GM19395 (cell line): ENCODE results near the gene ALG9.
"Not testable (repeated sequence)": the region's sequence is repeated elsewhere in the genome, so short reads cannot be mapped to it uniquely, and the experiment has no call there.

Experiments used
- ATAC-seq: cut with Tn5 transposase; IDR thresholded peaks from one replicate; pipeline ENCODE4 v1.9.1; 2021; ENCODE audit warnings: mild to moderate bottlenecking, moderate library complexity; ENCODE audit not compliant: unreplicated experiment

The ALG9 gene

GRCh38 chr11:111772535-111772934, 98.8 kb downstream of the ALG9 start:
- ATAC-seq, result no peak

GRCh38 chr11:111771205-111771604, 100.2 kb downstream of the ALG9 start:
- ATAC-seq, result not testable (repeated sequence)

DNA sequence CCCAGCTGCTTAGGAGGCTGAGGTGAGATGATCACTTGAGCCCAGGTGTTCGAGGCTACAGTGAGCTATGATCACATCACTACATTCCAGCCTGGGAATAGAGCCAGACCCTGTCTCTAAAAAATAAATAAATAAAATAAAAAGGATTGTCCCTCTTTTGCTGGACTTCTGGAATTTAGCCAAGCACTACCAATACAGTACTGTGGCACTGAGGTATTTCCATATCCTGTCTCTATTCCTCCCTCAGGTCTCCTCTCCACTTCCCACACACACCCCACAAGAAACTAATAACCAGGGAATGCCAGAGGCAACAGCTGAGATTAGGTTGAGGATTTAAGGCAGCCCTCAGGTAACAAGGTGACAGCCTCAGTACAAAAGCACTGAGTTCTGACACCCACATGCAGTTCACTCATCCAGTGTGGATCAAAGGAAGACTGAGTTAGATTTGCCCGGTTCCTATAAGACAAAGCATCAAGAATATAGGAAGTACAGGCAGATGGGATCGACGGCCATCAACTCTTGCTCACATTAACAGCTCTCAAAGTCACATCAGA, 100.7 kb downstream of the ALG9 start:
- ATAC-seq, result no peak

DNA sequence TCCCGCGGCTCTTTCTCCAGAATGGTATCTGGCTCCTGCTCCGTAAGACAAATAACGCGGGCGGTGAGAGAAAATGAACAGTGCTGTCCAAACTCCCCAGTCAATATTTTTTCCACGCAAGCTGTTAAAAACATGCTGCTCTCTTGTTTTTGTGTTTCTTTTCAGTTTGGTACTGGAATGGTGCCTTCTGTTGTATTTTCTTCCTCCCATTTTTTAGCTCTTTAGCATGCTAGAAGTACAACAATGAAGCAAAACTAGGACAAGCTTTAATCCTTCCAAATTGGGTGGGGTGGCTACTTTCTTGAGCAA, 104.6 kb downstream of the ALG9 start:
- ATAC-seq, result peak; percentile 21

GRCh38 chr11:111765984-111766833, 105.2 kb downstream of the ALG9 start, which contains the start of gene PPP2R1B:
TSS of gene PPP2R1B (minus strand) at chr11:111766389. CDS start at chr11:111766361, 28 bp downstream.
- ATAC-seq, result peak; percentile 93

- ATAC-seq, result peak; percentile 47
Observed at GRCh38 chr11:111765320-111765983, 105.9 kb downstream of the ALG9 start.

DNA sequence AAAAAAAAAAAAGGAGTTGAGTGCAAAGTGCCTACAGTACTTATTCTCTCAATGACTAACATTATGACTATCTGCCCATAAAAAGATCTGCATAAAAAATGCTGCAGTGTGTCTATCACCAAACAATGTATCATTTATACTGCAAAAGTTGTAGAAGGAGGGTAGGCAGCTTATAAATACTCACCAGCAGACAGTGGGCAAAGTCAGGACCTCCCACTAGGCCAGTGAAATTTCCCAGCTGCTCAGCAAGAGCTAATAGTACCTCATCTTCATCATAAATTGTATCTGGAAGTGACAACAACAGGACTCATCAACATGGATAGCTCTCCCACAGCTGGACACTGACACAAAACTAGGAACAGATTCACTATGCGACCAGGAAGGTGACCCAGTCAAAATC, 106.8 kb downstream of the ALG9 start:
- ATAC-seq, result no peak

DNA sequence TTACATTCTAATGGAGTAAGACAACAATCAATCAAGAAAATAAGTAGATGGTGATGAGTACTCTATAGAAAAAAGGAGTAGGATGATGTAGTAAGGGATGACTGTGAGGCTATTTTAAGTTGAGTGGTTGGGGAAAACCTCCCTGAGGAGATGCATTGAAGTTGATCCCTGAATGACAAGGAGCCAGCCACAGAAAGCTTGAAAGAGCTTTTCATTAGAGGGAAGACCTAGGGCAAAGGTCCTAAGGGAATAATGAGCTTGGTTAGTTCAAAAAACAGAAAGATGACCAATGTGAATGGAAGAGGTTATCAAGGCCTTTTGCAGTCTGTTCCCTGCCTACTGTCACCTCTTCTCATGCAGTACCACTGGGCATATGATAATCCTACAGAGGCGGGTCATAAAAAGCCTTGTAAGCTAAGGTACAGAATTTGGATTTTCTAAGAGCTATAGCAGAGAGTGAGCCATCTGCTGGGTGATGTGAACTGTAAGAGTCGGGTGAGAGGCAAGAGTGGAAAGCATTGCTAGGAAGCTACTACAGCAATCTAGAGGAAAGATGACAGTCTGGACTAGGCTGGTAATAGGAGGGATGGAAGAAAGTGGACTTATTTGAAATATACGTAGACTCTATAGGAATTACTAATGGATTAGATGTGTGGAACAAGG, 108.3 kb downstream of the ALG9 start:
- ATAC-seq, result no peak

- ATAC-seq, result no peak
Observed at GRCh38 chr11:111762526-111762925, 108.9 kb downstream of the ALG9 start.

- ATAC-seq, result no peak
Observed at GRCh38 chr11:111761036-111761435, 110.3 kb downstream of the ALG9 start.

DNA sequence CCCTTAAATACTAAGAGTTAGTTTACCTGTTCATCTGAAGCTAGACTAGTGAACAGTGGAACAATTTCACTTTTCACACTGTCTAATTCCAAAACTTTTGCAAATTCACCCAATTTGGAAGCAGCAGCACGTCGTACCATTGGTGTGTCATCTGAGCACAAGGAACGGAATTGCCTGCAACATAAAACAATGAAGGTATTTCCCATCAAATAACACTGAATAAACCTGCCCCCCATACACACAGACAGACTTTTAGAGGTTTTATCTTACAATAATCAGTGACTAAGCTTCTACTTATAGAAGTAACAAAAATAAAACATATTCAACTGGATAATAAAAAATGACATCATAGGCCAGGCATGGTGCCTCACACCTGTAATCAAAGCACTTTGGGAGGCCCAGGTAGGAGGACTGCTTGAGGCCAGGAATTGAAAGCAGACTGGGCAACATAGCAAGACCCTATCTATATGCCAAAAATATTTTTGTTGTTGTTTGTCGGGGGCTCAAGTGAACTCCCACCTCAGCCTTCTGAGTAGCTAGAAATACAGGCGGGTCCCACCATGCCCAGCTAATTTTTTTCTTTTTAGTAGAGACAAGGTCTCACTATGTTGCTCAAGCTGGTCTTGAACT, 111.5 kb downstream of the ALG9 start:
- no peak for ATAC-seq

DNA sequence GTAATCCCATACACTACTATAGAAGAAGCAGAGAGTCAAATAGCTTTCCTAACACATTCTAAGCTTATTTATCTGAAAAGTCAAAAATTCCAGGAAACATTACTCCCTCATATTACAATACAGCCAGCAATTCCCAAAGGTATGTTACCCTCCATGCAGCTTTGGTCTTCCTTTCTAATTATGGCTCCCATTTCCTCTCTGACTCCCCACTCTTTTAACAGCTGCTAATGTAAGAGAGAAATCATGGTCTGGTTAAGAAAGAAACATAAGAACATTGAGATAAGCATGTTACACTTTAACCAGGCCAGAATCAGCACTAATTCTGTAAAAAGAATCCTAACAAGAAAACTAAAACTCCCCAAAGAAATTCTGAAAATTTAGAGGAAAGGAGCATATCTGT, 112.0 kb downstream of the ALG9 start:
- ATAC-seq, result no peak

GRCh38 chr11:111756097-111756496, 115.3 kb downstream of the ALG9 start:
- no peak for ATAC-seq

DNA sequence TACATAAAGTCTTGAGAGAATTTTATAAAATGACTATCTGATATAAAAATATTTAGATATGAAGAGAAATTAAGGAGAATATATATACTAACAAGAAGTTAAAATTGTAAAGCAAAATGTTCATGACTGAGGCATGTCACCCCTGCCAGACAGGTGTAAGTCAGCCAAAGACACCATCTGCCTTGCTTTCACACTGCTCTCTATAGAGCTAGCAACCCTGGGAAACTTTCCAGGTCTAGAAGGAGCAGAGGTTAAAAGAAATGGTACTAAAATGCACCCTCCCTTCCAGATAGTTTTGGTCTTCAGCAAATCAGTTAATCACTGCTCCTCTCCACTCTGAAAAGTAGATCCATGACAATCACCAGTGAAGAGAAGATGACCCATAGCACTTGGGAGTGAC, 121.7 kb downstream of the ALG9 start:
- no peak for ATAC-seq

- no peak for ATAC-seq
Observed at GRCh38 chr11:111748035-111748804, 123.2 kb downstream of the ALG9 start.

DNA sequence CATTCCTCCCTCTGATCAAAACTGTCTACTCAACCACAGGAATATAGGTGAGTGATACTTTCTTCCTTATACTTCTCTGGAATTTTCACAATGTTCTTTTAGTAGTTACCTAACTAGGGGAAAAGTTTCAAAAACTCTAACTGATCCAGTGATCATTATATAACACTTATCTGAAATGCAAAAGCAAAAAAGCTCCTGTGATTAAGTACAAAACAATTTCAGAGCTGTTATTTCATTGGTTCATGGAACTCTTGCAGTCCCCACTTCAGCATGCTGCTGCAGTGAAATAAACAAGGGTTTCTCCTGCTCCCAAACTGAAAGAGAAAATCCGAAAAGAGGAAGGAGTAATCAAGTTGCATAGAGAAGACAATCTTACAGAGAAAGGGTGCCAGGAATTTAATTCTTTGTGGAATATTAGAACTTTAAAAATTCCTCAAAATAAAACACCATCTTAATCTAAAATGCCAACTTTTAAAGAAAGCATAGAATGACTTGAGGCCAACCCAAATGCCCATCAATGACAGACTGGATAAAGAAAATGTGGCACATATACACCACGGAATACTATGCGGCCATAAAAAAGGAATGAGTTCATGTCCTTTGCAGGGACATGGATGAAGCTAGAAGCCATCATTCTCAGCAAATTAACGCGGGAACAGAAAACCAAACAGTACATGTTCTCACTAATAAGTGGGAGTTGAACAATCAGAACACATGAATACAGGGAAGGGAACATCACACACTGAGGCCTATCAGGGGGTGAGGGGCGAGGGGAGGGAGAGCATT, 125.5 kb downstream of the ALG9 start:
- no peak for ATAC-seq

GRCh38 chr11:111743700-111744099, 127.7 kb downstream of the ALG9 start:
- ATAC-seq, result no peak

DNA sequence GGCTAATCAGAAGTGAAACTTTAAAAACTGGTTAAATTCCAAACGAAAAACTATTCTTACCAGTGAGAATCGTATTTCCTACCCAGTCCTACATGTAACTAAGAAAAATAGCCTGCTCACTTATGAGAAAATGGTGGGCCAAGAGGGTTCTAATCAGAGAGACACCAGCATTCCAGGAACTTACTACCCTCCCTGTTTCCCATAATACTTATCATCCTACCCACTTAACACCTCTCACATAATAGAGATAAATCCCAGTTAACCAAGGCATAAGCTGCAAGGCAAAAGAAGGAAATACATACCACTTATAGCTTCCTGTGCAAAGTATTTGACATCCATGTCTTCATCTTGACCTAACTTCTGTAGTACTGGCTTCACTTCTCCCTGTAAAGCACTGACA, 129.6 kb downstream of the ALG9 start:
- no peak for ATAC-seq

- ATAC-seq, result no peak
Observed at GRCh38 chr11:111739299-111739698, 132.1 kb downstream of the ALG9 start.
